Measurements from ENCODE around the gene ZNF451. TPM values are rescaled to one million over a fixed set of nuclear protein-coding genes. Genes with fewer than 3 reads are reported as not detected.

Gene ZNF451
- total and polyA plus RNA-seq, 12 donors = 4.9 to 33.2 (median 26.2) TPM

DNA sequence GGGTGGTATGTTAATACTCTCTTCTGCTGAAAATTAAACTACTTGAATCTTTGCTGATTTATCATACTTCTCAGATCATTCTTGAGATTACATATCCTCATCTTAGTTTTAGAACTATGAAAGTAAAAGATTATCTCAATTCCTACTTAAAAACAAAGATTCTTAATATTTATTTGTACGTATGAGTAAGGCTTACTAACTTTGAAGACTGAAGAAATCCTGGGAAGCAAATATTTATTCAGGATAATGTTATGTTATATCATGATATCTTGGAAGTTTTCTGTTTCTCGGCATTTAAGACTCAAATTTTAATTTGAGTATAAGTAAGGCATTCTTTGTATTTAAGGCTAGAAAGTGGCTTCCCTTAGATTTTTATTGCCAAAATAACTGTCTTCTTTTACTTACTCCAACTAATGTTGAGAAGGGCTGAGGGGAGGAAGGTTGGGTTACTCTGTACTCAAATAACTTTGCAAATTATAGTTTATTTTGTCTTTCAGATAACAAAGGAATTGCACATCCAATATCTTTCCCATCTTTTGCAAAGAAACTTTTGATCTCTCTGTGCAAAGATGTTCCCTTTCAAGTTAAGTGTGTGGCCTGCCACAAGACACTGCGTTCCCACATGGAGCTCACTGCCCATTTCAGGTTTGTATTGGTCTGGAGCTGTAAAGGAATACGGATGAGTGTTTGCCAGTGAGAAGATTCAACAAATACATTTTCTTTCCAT, 51.6 kb downstream of the ZNF451 start:
- intact Hi-C loops (cut with DNase I) = no loop called here
- ATAC-seq = no peak
- no peaks in the 10 kb centered on the region for H3K27me3 ChIP-seq
- H3K27ac ChIP-seq = no peak overlapping the region
- no peaks in the 10 kb centered on the region for H3K4me1 ChIP-seq
- peaks cover 0 to 85% (median 22%) of the 10 kb centered on the region in 9 donors for H3K36me3 ChIP-seq
- H3K9me3 ChIP-seq = peaks cover 0 to 7% (median 0%) of the 10 kb centered on the region in 11 donors
- H3K4me3 ChIP-seq = no peak overlapping the region
- TF ChIP-seq, protein P1, sequence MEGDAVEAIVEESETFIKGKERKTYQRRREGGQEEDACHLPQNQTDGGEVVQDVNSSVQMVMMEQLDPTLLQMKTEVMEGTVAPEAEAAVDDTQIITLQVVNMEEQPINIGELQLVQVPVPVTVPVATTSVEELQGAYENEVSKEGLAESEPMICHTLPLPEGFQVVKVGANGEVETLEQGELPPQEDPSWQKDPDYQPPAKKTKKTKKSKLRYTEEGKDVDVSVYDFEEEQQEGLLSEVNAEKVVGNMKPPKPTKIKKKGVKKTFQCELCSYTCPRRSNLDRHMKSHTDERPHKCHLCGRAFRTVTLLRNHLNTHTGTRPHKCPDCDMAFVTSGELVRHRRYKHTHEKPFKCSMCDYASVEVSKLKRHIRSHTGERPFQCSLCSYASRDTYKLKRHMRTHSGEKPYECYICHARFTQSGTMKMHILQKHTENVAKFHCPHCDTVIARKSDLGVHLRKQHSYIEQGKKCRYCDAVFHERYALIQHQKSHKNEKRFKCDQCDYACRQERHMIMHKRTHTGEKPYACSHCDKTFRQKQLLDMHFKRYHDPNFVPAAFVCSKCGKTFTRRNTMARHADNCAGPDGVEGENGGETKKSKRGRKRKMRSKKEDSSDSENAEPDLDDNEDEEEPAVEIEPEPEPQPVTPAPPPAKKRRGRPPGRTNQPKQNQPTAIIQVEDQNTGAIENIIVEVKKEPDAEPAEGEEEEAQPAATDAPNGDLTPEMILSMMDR (IDR thresholded peaks at IDR 0.05) = no peak
- no peak for DNase-seq
- 97% methylated on average over 4 of the region's 4 CpGs for WGBS, 2 donors

- DNase-seq (no peak), ATAC-seq (no peak)
- Histone ChIP-seq H3K36me3 (peaks cover 0 to 85% (median 24%) of the 10 kb centered on the region in 9 donors), H3K4me3 (no peak overlapping the region), H3K27me3 (no peaks in the 10 kb centered on the region), H3K9me3 (peaks cover 0 to 7% (median 0%) of the 10 kb centered on the region in 11 donors), H3K27ac (no peak overlapping the region), H3K4me1 (no peaks in the 10 kb centered on the region)
- WGBS, 2 donors = 86 to 87% methylated on average over 1 of the region's 1 CpG
- intact Hi-C loops (cut with DNase I) = no loop called here
- TF ChIP-seq, protein P1 (IDR thresholded peaks at IDR 0.05) = no peak
Observed at GRCh38 chr6:57142178-57142525, 52.2 kb downstream of the ZNF451 start.

- intact Hi-C loops (cut with DNase I) = no loop called here
- no peak for ATAC-seq
- Histone ChIP-seq H3K27me3 (no peaks in the 10 kb centered on the region), H3K9me3 (peaks cover 0 to 7% (median 0%) of the 10 kb centered on the region in 11 donors), H3K27ac (no peak overlapping the region), H3K36me3 (peaks cover 0 to 88% (median 36%) of the 10 kb centered on the region in 9 donors), H3K4me1 (no peaks in the 10 kb centered on the region), H3K4me3 (no peak overlapping the region)
- 97 to 98% methylated on average over 1 of the region's 1 CpG for WGBS, 2 donors
- no peak for DNase-seq
- TF ChIP-seq, protein P1 (IDR thresholded peaks at IDR 0.05) = no peak
Observed at GRCh38 chr6:57143690-57144089, 53.7 kb downstream of the ZNF451 start.

GRCh38 chr6:57147401-57147800, 57.4 kb downstream of the ZNF451 start:
- TF ChIP-seq, protein P1 (IDR thresholded peaks at IDR 0.05) = no peak
- 97 to 98% methylated on average over 5 of the region's 5 CpGs for WGBS, 2 donors
- no peak for ATAC-seq

More at GRCh38 chr6:57147401-57147800, 57.4 kb downstream of the ZNF451 start:
- Histone ChIP-seq H3K36me3 (peaks cover 0 to 99% (median 26%) of the 10 kb centered on the region in 9 donors), H3K4me1 (no peaks in the 10 kb centered on the region), H3K9me3 (peaks cover 0 to 7% (median 0%) of the 10 kb centered on the region in 11 donors), H3K27ac (no peak overlapping the region), H3K27me3 (no peaks in the 10 kb centered on the region), H3K4me3 (no peak overlapping the region)
- intact Hi-C loops (cut with DNase I) = no loop called here
- DNase-seq = no peak

Data from heart right ventricle (tissue), 16 donors.